Body of pancreas (tissue), 4 donors: ENCODE measurements around the gene SLX9. TPM values are rescaled to one million over a fixed set of nuclear protein-coding genes. Genes with fewer than 3 reads are reported as not detected.

Source experiments
- ATAC-seq: fragments of 150-250 bp; one replicate; pipeline ENCODE4 v1.9.1; 2016
- DNase-seq, 4 donors: peaks; one replicate each; pipeline ENCODE4 v3.0.0-alpha.2; 2019
- H3K27ac ChIP-seq, 4 donors: fragments of 200-600 bp; sonication (generic); 1 replicate in 3 of 4; 2 replicates in 1 of 4; pipeline versions ENCODE4 v1.5.1 to v1.6.1; 2016 to 2019; ENCODE audit warnings: mild to moderate bottlenecking in 1 of 4, mixed read lengths in 1 of 4, moderate library complexity in 1 of 4
- H3K27me3 ChIP-seq, 2 donors: fragments of 200-600 bp; sonication (generic); one replicate each; pipeline ENCODE4 v1.6.0; 2016; ENCODE audit warnings: mild to moderate bottlenecking in 1 of 2
- H3K36me3 ChIP-seq, 2 donors: fragments of 200-600 bp; sonication (generic); replicated peaks in 1 of 2; 2 replicates each; pipeline ENCODE4 v1.5.1; 2016; ENCODE audit warnings: low read depth in 2 of 2; ENCODE audit not compliant: insufficient read depth in 1 of 2
- H3K4me1 ChIP-seq: fragments of 200-600 bp; sonication (generic); one replicate; pipeline ENCODE4 v1.6.0; 2016
- H3K4me3 ChIP-seq, 2 donors: fragments of 200-600 bp; sonication (generic); 1 replicate in 1 of 2; 2 replicates in 1 of 2; pipeline ENCODE4 v1.5.1; 2016 to 2019
- H3K9me3 ChIP-seq, 3 donors: fragments of 200-600 bp; sonication (generic); 1 replicate in 2 of 3; 2 replicates in 1 of 3; pipeline ENCODE4 v1.5.1; 2016
- POLR2A ChIP-seq, 3 donors: fragments of 450-650 bp; IDR thresholded peaks; one replicate each; pipeline ENCODE4 v1.6.1; 2016; ENCODE audit warnings: antibody characterized with exemption in 3 of 3, mild to moderate bottlenecking in 2 of 3
- WGBS, 2 donors: methylation state at CpG; one replicate each; pipeline ENCODE4 v1.1.5; 2017; 5-methylcytosine and 5-hydroxymethylcytosine counted together
- intact Hi-C: fragments of 100-400 bp; cut with DNase I; formaldehyde crosslinking; loops from one replicate; pipeline ENCODE4 v1.15.1; 2023
- total RNA-seq, 2 donors: library from RNA; depleted of rRNA; stranded (reverse); fragments of >200 nt; gene quantifications; one replicate each; pipeline ENCODE4 v1.1.0, GENCODE V29; 2016
- TF ChIP-seq, protein P1 (sequence below), 7 experiments: fragments of 450-650 bp in 4 of 7; fragments of 200-600 bp in 3 of 7; sonication (generic) in 3 of 7; IDR thresholded peaks; one replicate each; pipeline ENCODE4 v1.5.1; 2016 to 2019; ENCODE audit warnings: antibody characterized with exemption in 7 of 7

SLX9 gene, protein sequence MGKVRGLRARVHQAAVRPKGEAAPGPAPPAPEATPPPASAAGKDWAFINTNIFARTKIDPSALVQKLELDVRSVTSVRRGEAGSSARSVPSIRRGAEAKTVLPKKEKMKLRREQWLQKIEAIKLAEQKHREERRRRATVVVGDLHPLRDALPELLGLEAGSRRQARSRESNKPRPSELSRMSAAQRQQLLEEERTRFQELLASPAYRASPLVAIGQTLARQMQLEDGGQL
- 1 to 10 TPM; 5.6 to 9.3 TPM for total RNA-seq

DNA sequence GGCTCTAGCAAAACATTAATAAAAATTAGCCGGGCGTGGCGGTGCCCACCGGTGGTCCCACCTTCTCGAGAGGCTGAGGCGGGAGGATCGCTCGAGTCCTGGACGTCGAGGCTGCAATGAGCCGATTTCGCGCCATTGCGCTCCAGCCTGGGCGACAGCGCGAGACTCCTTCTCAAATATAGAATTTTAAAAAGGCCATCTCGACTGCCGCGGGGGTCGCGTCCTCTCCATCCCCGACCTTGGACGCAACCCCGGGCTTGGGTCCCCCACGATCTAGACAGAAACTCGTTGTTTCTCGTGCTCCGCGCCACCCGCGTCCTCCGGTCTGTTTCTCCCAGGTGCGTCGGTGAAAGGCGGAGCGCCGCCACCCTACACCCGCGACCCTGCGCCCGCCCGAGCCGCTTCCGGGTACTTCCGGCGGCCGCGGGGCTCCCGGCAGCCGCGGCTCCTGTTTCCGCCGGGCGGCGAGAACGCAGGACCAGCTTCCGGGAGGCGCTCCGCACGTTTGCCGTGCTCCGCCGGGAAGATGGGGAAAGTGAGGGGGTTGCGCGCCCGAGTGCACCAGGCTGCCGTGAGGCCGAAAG is at the start of gene SLX9:
Gene SLX9, plus strand, starts transcription at position 498 of the 584 bp plus-strand sequence. Its CDS starts 29 bp downstream, at position 527.
- H3K27me3 ChIP-seq = no peaks in the 10 kb centered on the region
- peak; percentile 96 for ATAC-seq
- H3K9me3 ChIP-seq = no peaks in the 10 kb centered on the region
- DNase-seq = peak; percentile 77 to 82 (median 80)
- peak within 1 kb of the TSS; percentile 44 to 67 for H3K4me3 ChIP-seq
- intact Hi-C loops = no loop called here
- peaks cover 23% of the 10 kb centered on the region for H3K4me1 ChIP-seq
- H3K36me3 ChIP-seq = no peaks in the 10 kb centered on the region
- WGBS, 2 donors = 3 to 19% methylated on average over 4 to 63 of the region's 69 CpGs
- TF ChIP-seq POLR2A (IDR thresholded peaks at IDR 0.05) = peak in 2 of 3 donors; percentile 73 to 80
- TF ChIP-seq, protein P1, sequence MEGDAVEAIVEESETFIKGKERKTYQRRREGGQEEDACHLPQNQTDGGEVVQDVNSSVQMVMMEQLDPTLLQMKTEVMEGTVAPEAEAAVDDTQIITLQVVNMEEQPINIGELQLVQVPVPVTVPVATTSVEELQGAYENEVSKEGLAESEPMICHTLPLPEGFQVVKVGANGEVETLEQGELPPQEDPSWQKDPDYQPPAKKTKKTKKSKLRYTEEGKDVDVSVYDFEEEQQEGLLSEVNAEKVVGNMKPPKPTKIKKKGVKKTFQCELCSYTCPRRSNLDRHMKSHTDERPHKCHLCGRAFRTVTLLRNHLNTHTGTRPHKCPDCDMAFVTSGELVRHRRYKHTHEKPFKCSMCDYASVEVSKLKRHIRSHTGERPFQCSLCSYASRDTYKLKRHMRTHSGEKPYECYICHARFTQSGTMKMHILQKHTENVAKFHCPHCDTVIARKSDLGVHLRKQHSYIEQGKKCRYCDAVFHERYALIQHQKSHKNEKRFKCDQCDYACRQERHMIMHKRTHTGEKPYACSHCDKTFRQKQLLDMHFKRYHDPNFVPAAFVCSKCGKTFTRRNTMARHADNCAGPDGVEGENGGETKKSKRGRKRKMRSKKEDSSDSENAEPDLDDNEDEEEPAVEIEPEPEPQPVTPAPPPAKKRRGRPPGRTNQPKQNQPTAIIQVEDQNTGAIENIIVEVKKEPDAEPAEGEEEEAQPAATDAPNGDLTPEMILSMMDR (IDR thresholded peaks at IDR 0.05) = peak in 1 of 7 experiments; percentile 23
- peak within 1 kb of the TSS in 3 of 4 donors; percentile 34 to 44 (median 41) for H3K27ac ChIP-seq

DNA sequence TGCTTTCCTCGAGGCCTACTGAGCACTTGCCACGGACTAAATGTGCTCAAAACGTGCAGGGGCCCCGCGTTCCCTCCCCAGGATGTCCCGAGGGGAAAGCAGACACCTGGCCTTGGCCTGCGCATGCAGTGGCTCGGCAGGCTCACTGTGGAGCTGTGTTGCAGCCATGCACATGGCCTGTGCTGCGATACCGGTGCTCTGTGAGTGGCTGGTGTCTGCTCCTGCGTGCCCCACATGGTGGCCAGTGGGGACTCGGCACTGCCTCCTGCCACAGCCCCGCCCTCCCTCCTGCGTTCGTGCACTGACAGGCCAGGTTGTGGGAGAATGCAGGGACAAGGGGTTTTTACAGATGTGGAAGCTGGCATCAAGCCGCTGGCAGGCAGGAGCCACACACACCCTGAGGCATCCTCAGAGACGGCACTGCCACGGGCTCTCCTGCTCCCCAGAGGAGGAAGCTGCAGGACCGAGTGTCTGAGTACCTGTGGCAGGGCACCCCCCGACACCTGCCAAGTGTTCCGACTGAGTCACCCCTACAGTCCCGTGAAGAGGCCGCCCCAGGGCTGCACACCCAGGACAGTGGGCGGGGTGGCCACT is 49.4 kb upstream of the SLX9 start:
- no peak overlapping the region for H3K27ac ChIP-seq
- H3K4me3 ChIP-seq = no peak overlapping the region
- no peak for DNase-seq
- TF ChIP-seq, protein P1 (IDR thresholded peaks at IDR 0.05) = no peak
- TF ChIP-seq POLR2A (IDR thresholded peaks at IDR 0.05) = no peak
- no peaks in the 10 kb centered on the region for H3K36me3 ChIP-seq
- H3K4me1 ChIP-seq = no peaks in the 10 kb centered on the region
- no peak for ATAC-seq
- peaks cover 0 to 5% of the 10 kb centered on the region in 2 donors for H3K27me3 ChIP-seq
- 53 to 54% methylated on average over 7 to 24 of the region's 24 CpGs for WGBS, 2 donors
- intact Hi-C loops = no loop called here
- no peaks in the 10 kb centered on the region for H3K9me3 ChIP-seq

DNA sequence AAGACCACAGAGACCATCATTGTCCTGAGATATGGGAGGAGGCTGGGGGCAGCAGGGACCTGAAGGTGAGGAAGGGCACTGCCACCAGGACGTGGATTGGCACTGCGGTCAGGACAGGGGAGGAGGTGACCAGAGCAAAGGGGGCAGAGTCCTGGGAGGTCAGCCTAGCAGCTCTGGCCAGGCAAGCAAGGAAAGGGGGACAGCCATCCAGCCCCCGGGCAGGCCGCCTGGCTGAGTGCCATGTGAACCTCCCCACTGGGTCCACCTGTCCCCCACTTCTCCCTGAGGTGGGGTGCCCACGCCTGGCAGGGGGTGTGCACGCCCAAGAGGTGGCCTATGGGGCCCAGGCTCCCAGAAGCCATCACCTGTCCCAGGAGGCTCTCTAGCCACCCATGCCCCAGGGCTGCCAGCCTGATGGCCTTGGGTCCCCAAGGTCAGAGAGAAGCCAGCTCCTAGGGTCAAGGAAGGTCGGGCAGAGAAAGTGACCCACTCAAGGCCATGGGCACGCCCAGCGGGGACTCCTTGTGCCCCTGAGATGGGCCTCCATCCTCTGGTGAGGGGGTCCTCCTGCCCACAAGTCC is 48.8 kb upstream of the SLX9 start:
- H3K9me3 ChIP-seq = no peaks in the 10 kb centered on the region
- ATAC-seq (no peak), DNase-seq (no peak)
- TF ChIP-seq, protein P1 (IDR thresholded peaks at IDR 0.05) = no peak
- no peak for TF ChIP-seq POLR2A (IDR thresholded peaks at IDR 0.05)
- H3K4me3 ChIP-seq = no peak overlapping the region
- intact Hi-C loops = no loop called here
- no peaks in the 10 kb centered on the region for H3K36me3 ChIP-seq
- no peak overlapping the region for H3K27ac ChIP-seq
- no peaks in the 10 kb centered on the region for H3K4me1 ChIP-seq
- 48 to 62% methylated on average over 4 to 8 of the region's 9 CpGs for WGBS, 2 donors
- peaks cover 0 to 5% of the 10 kb centered on the region in 2 donors for H3K27me3 ChIP-seq

DNA sequence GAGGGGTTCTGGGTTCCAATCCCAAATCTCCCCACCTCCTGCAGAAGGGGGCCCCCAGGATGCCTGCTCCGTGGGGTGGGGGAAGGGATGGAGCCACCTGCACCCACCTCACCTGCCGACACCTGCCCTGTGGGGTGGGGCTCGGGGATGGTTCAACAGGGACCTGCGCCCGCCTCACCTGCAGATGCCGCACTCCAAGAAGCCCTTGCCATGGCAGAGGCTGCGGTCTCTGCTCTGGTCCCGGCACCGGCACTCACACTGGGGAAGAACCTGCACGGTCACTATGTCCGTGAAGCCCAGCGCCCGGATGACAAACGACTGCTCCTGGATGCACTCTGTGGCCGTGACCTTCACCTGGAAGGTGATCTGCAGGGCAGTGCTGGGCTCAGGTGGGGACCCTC is 48.2 kb upstream of the SLX9 start:
- no peaks in the 10 kb centered on the region for H3K4me1 ChIP-seq
- H3K27ac ChIP-seq = no peak overlapping the region
- DNase-seq = no peak
- H3K9me3 ChIP-seq = no peaks in the 10 kb centered on the region
- no peak for TF ChIP-seq POLR2A (IDR thresholded peaks at IDR 0.05)
- TF ChIP-seq, protein P1 (IDR thresholded peaks at IDR 0.05) = no peak
- 72% methylated on average over 14 of the region's 15 CpGs; no CpG with 5 or more reads in 1 of the 2 donors for WGBS, 2 donors
- intact Hi-C loops = no loop called here
- no peak overlapping the region for H3K4me3 ChIP-seq
- peaks cover 0 to 5% of the 10 kb centered on the region in 2 donors for H3K27me3 ChIP-seq
- H3K36me3 ChIP-seq = no peaks in the 10 kb centered on the region
- no peak for ATAC-seq
